ENCODE measurements around the gene ZIM2.
"Not testable (repeated sequence)": the region's sequence is repeated elsewhere in the genome, so short reads cannot be mapped to it uniquely, and the experiment has no call there.

The ZIM2 gene

GRCh38 chr19:56864443-56865125 is 24.1 kb upstream of the ZIM2 start:
- no peaks in the 10 kb centered on the region for H3K4me1 ChIP-seq (ENCODE audit: control insufficient read depth, insufficient read depth, low read length)
- peaks cover 17% of the 10 kb centered on the region for H3K9me3 ChIP-seq (ENCODE audit: control insufficient read depth, low read length)
- DNase-seq (ENCODE audit: low read depth), result no peak
- no peaks in the 10 kb centered on the region for H3K36me3 ChIP-seq (ENCODE audit: control insufficient read depth, insufficient read depth, low read length, severe bottlenecking)
- no peak overlapping the region for H3K9ac ChIP-seq (ENCODE audit: low read length)
- no peak overlapping the region for H3K4me3 ChIP-seq (ENCODE audit: low read length)
- no peaks in the 10 kb centered on the region for H3K27me3 ChIP-seq (replicated peaks; ENCODE audit: control insufficient read depth, insufficient read depth, low read length)

- H3K36me3 ChIP-seq (ENCODE audit: control insufficient read depth, insufficient read depth, low read length, severe bottlenecking), result no peaks in the 10 kb centered on the region
- no peaks in the 10 kb centered on the region for H3K27me3 ChIP-seq (replicated peaks; ENCODE audit: control insufficient read depth, insufficient read depth, low read length)
- H3K9ac ChIP-seq (ENCODE audit: low read length), result no peak overlapping the region
- no peak overlapping the region for H3K4me3 ChIP-seq (ENCODE audit: low read length)
- DNase-seq (ENCODE audit: low read depth), result no peak
- H3K9me3 ChIP-seq (ENCODE audit: control insufficient read depth, low read length), result peaks cover 14% of the 10 kb centered on the region
- no peaks in the 10 kb centered on the region for H3K4me1 ChIP-seq (ENCODE audit: control insufficient read depth, insufficient read depth, low read length)
Observed at GRCh38 chr19:56862741-56863140, 22.2 kb upstream of the ZIM2 start.

- not testable (repeated sequence) for H3K4me3 ChIP-seq (ENCODE audit: low read length); H3K27me3 ChIP-seq (replicated peaks; ENCODE audit: control insufficient read depth, insufficient read depth, low read length); H3K9ac ChIP-seq (ENCODE audit: low read length); H3K4me1 ChIP-seq (ENCODE audit: control insufficient read depth, insufficient read depth, low read length); DNase-seq (ENCODE audit: low read depth); H3K36me3 ChIP-seq (ENCODE audit: control insufficient read depth, insufficient read depth, low read length, severe bottlenecking)
- H3K9me3 ChIP-seq (ENCODE audit: control insufficient read depth, low read length), result peaks cover 19% of the 10 kb centered on the region
Observed at GRCh38 chr19:56860409-56860808, 19.9 kb upstream of the ZIM2 start.

GRCh38 chr19:56858026-56858425 is 17.5 kb upstream of the ZIM2 start:
- Histone ChIP-seq H3K4me3 (ENCODE audit: low read length) (no peak overlapping the region), H3K4me1 (ENCODE audit: control insufficient read depth, insufficient read depth, low read length) (no peaks in the 10 kb centered on the region), H3K9me3 (ENCODE audit: control insufficient read depth, low read length) (peaks cover 5% of the 10 kb centered on the region), H3K36me3 (ENCODE audit: control insufficient read depth, insufficient read depth, low read length, severe bottlenecking) (no peaks in the 10 kb centered on the region), H3K9ac (ENCODE audit: low read length) (no peak overlapping the region), H3K27me3 (replicated peaks; ENCODE audit: control insufficient read depth, insufficient read depth, low read length) (no peaks in the 10 kb centered on the region)
- DNase-seq (ENCODE audit: low read depth), result no peak

- Histone ChIP-seq H3K4me1 (ENCODE audit: control insufficient read depth, insufficient read depth, low read length) (no peaks in the 10 kb centered on the region), H3K9ac (ENCODE audit: low read length) (no peak overlapping the region), H3K9me3 (ENCODE audit: control insufficient read depth, low read length) (peaks cover 5% of the 10 kb centered on the region), H3K27me3 (replicated peaks; ENCODE audit: control insufficient read depth, insufficient read depth, low read length) (no peaks in the 10 kb centered on the region), H3K36me3 (ENCODE audit: control insufficient read depth, insufficient read depth, low read length, severe bottlenecking) (no peaks in the 10 kb centered on the region), H3K4me3 (ENCODE audit: low read length) (no peak overlapping the region)
- no peak for DNase-seq (ENCODE audit: low read depth)
Observed at GRCh38 chr19:56856822-56857221, 16.3 kb upstream of the ZIM2 start.

GRCh38 chr19:56852361-56852760 is 11.8 kb upstream of the ZIM2 start:
- not testable (repeated sequence) for H3K9me3 ChIP-seq (ENCODE audit: control insufficient read depth, low read length); H3K27me3 ChIP-seq (replicated peaks; ENCODE audit: control insufficient read depth, insufficient read depth, low read length); H3K36me3 ChIP-seq (ENCODE audit: control insufficient read depth, insufficient read depth, low read length, severe bottlenecking)

GRCh38 chr19:56848166-56848565 is 7.6 kb upstream of the ZIM2 start:
- H3K4me3 ChIP-seq (ENCODE audit: low read length), result no peak overlapping the region

More at GRCh38 chr19:56852361-56852760, 11.8 kb upstream of the ZIM2 start:
- H3K4me3 ChIP-seq (ENCODE audit: low read length); DNase-seq (ENCODE audit: low read depth); H3K4me1 ChIP-seq (ENCODE audit: control insufficient read depth, insufficient read depth, low read length); H3K9ac ChIP-seq (ENCODE audit: low read length): not testable (repeated sequence)

GRCh38 chr19:56842412-56842811 is 1.9 kb upstream of the ZIM2 start:
- Histone ChIP-seq H3K4me3 (ENCODE audit: low read length) (no peak overlapping the region), H3K27me3 (replicated peaks; ENCODE audit: control insufficient read depth, insufficient read depth, low read length) (no peaks in the 10 kb centered on the region), H3K9ac (ENCODE audit: low read length) (no peak overlapping the region), H3K9me3 (ENCODE audit: control insufficient read depth, low read length) (no peaks in the 10 kb centered on the region), H3K4me1 (ENCODE audit: control insufficient read depth, insufficient read depth, low read length) (no peaks in the 10 kb centered on the region), H3K36me3 (ENCODE audit: control insufficient read depth, insufficient read depth, low read length, severe bottlenecking) (no peaks in the 10 kb centered on the region)
- DNase-seq (ENCODE audit: low read depth), result no peak

More at GRCh38 chr19:56848166-56848565, 7.6 kb upstream of the ZIM2 start:
- DNase-seq (ENCODE audit: low read depth), result no peak
- Histone ChIP-seq H3K4me1 (ENCODE audit: control insufficient read depth, insufficient read depth, low read length) (no peaks in the 10 kb centered on the region), H3K36me3 (ENCODE audit: control insufficient read depth, insufficient read depth, low read length, severe bottlenecking) (no peaks in the 10 kb centered on the region), H3K9ac (ENCODE audit: low read length) (no peak overlapping the region), H3K9me3 (ENCODE audit: control insufficient read depth, low read length) (no peaks in the 10 kb centered on the region), H3K27me3 (replicated peaks; ENCODE audit: control insufficient read depth, insufficient read depth, low read length) (no peaks in the 10 kb centered on the region)

GRCh38 chr19:56841193-56841543 is 642 bp upstream of the ZIM2 start:
- Histone ChIP-seq H3K27me3 (replicated peaks; ENCODE audit: control insufficient read depth, insufficient read depth, low read length) (no peaks in the 10 kb centered on the region), H3K36me3 (ENCODE audit: control insufficient read depth, insufficient read depth, low read length, severe bottlenecking) (no peaks in the 10 kb centered on the region), H3K9ac (ENCODE audit: low read length) (no peak overlapping the region), H3K9me3 (ENCODE audit: control insufficient read depth, low read length) (no peaks in the 10 kb centered on the region), H3K4me3 (ENCODE audit: low read length) (no peak overlapping the region), H3K4me1 (ENCODE audit: control insufficient read depth, insufficient read depth, low read length) (no peaks in the 10 kb centered on the region)
- DNase-seq (ENCODE audit: low read depth), result no peak

GRCh38 chr19:56839652-56840450 is 675 bp downstream of the ZIM2 start:
- H3K36me3 ChIP-seq (ENCODE audit: control insufficient read depth, insufficient read depth, low read length, severe bottlenecking), result no peaks in the 10 kb centered on the region
- no peaks in the 10 kb centered on the region for H3K9me3 ChIP-seq (ENCODE audit: control insufficient read depth, low read length)
- H3K4me1 ChIP-seq (ENCODE audit: control insufficient read depth, insufficient read depth, low read length), result no peaks in the 10 kb centered on the region
- peak; percentile 26 for DNase-seq (ENCODE audit: low read depth)
- H3K4me3 ChIP-seq (ENCODE audit: low read length), result peak overlapping the region; percentile 69
- no peak overlapping the region for H3K9ac ChIP-seq (ENCODE audit: low read length)
- H3K27me3 ChIP-seq (replicated peaks; ENCODE audit: control insufficient read depth, insufficient read depth, low read length), result no peaks in the 10 kb centered on the region

GRCh38 chr19:56838909-56839651 is 1.4 kb downstream of the ZIM2 start:
- Histone ChIP-seq H3K4me1 (ENCODE audit: control insufficient read depth, insufficient read depth, low read length) (no peaks in the 10 kb centered on the region), H3K4me3 (ENCODE audit: low read length) (peak overlapping the region; percentile 81), H3K9ac (ENCODE audit: low read length) (no peak overlapping the region), H3K9me3 (ENCODE audit: control insufficient read depth, low read length) (no peaks in the 10 kb centered on the region), H3K36me3 (ENCODE audit: control insufficient read depth, insufficient read depth, low read length, severe bottlenecking) (no peaks in the 10 kb centered on the region), H3K27me3 (replicated peaks; ENCODE audit: control insufficient read depth, insufficient read depth, low read length) (no peaks in the 10 kb centered on the region)
- DNase-seq (ENCODE audit: low read depth), result peak; percentile 31

Data from adipocyte (in vitro differentiated cells).